NT2/D1 (cell line): ENCODE measurements around the gene WDR88.

Experiments used
- SUZ12 ChIP-seq: IDR thresholded peaks from 2 replicates; pipeline ENCODE4 v1.6.1; 2011; ENCODE audit not compliant: insufficient read length, insufficient read depth; ENCODE audit errors: extremely low read depth
- YY1 ChIP-seq: IDR thresholded peaks from 2 replicates; pipeline ENCODE4 v1.6.1; 2011; ENCODE audit not compliant: insufficient read length, insufficient read depth
- ZNF274 ChIP-seq: IDR thresholded peaks from 2 replicates; pipeline ENCODE4 v1.6.1; 2011; ENCODE audit warnings: mild to moderate bottlenecking, low read depth, low read length

DNA sequence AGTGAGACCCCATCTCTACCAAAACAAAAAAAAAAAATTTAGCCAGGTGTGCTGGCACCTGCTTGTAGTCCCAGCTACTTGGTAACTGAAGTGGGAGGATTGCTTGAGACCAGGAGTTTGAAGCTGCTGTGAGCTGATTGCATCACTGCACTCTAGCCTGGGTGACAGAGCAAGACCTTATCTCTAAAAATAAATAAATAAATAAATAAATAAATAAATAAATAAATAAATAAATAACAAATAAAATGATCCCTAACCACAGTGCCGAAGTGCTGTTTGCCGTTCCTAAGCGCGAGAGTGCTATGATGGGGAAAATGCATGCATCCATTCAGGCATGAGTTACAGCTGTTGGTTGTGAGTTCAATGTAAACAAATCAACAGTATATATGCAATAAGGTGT lies 27.2 kb downstream of the WDR88 start:
- TF ChIP-seq YY1 (no peak), ZNF274 (no peak), SUZ12 (no peak)
